Measurements from ENCODE around the gene TAF11.
"Not testable (repeated sequence)": the region's sequence is repeated elsewhere in the genome, so short reads cannot be mapped to it uniquely, and the experiment has no call there.

DNA sequence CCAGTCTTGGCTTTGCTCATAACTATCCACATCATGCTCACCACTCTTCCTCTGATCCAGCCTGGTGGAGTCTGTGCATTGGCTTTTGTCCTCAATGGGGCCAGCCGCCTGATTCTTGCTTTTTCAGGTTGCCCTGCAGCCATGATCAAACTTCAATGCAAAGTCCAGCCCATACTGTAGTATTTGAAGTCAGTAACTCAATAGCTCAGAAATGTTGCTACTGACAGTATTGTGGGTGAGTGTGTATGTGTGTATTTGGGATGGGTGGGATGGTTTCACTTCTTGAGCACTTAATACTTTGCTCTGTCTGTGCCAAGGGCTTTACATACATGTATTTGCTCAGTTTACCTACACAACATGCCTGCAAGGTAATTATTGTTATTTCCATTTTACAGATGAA lies 11.9 kb upstream of the TAF11 start:
- not testable (repeated sequence) for TF ChIP-seq EZH2phosphoT487 (IDR thresholded peaks at IDR 0.05; ENCODE audit: insufficient read depth, low read depth); EZH2 (IDR thresholded peaks at IDR 0.05; ENCODE audit: insufficient read depth, poor library complexity, severe bottlenecking)

Measured in GM23248 (cell line).